ENCODE results near the gene TFF1.

The TFF1 gene

GRCh38 chr21:42358937-42359336 lies 7.4 kb downstream of the TFF1 start:
- no peak for DNase-seq

GRCh38 chr21:42358261-42358660 lies 8.1 kb downstream of the TFF1 start:
- DNase-seq = no peak

- no peak for DNase-seq
These were observed 9.0 kb downstream of the TFF1 start for GRCh38 chr21:42357307-42357706.

GRCh38 chr21:42356650-42357049 lies 9.7 kb downstream of the TFF1 start:
- no peak for DNase-seq

GRCh38 chr21:42356046-42356445 lies 10.3 kb downstream of the TFF1 start:
- DNase-seq = no peak

- DNase-seq = no peak
These were observed 12.7 kb downstream of the TFF1 start for GRCh38 chr21:42353623-42354022.

- peak; percentile 43 for DNase-seq
These were observed 13.8 kb downstream of the TFF1 start for GRCh38 chr21:42352441-42353095.

GRCh38 chr21:42351626-42352440 lies 14.5 kb downstream of the TFF1 start:
- peak; percentile 22 for DNase-seq

- peak; percentile 42 for DNase-seq
These were observed 15.4 kb downstream of the TFF1 start, which contains the start of gene TFF2 for GRCh38 chr21:42350927-42351426. TSS of gene TFF2 (minus strand) at chr21:42350994. CDS start at chr21:42350957, 37 bp downstream.

- DNase-seq = peak; percentile 23
These were observed 15.9 kb downstream of the TFF1 start for GRCh38 chr21:42350318-42350910.

GRCh38 chr21:42349420-42350317 lies 16.7 kb downstream of the TFF1 start:
- DNase-seq = peak; percentile 32

- DNase-seq = peak; percentile 8
These were observed 17.6 kb downstream of the TFF1 start for GRCh38 chr21:42348762-42349161.

GRCh38 chr21:42347601-42348327 lies 18.6 kb downstream of the TFF1 start:
- peak; percentile 40 for DNase-seq

- DNase-seq = peak; percentile 40
These were observed 19.3 kb downstream of the TFF1 start for GRCh38 chr21:42346866-42347600.

GRCh38 chr21:42346441-42346840 lies 19.9 kb downstream of the TFF1 start:
- peak; percentile 7 for DNase-seq

GRCh38 chr21:42344631-42345030 lies 21.7 kb downstream of the TFF1 start:
- no peak for DNase-seq

- peak; percentile 24 for DNase-seq
These were observed 22.3 kb downstream of the TFF1 start for GRCh38 chr21:42343963-42344510.

GRCh38 chr21:42343556-42343955 lies 22.8 kb downstream of the TFF1 start:
- DNase-seq = peak; percentile 28

- DNase-seq = peak; percentile 32
These were observed 23.2 kb downstream of the TFF1 start for GRCh38 chr21:42343101-42343500.

- DNase-seq = peak; percentile 37
These were observed 24.4 kb downstream of the TFF1 start for GRCh38 chr21:42341776-42342542.

Measured in islet precursor cell (in vitro differentiated cells).